Measurements from ENCODE around the gene CERS6. TPM values are rescaled to one million over a fixed set of nuclear protein-coding genes. Genes with fewer than 3 reads are reported as not detected.

Gene CERS6
- total and polyA plus RNA-seq, 2 of the 8 experiments (the other 6 are each of a cell fraction or from before 2014, with no cell fraction given), result 6.8 to 28.2 TPM

- Histone ChIP-seq H3K79me2 (ENCODE audit: control insufficient read depth in 1 of 2, insufficient read depth in 2 of 2, low read length in 2 of 2) (no peaks in the 10 kb centered on the region), H2BK5ac (ENCODE audit: low read depth, low read length) (no peak overlapping the region), H3K36me3 (ENCODE audit: control insufficient read depth in 2 of 4, insufficient read depth in 4 of 4, low read length in 3 of 4) (no peaks in the 10 kb centered on the region), H2BK12ac (ENCODE audit: low read depth, low read length) (no peak overlapping the region), H3K14ac (ENCODE audit: insufficient read length) (no peak overlapping the region), H3K27me3 (replicated peaks in 1 of 4; ENCODE audit: control insufficient read depth in 3 of 4, extremely low read depth in 1 of 4, insufficient read depth in 3 of 4, low read length in 3 of 4) (no peaks in the 10 kb centered on the region), H4K5ac (ENCODE audit: insufficient read length, low read depth, low read length) (no peak overlapping the region), H3K27ac (ENCODE audit: low read depth, low read length) (no peak overlapping the region), H3K4me2 (ENCODE audit: insufficient read depth in 1 of 2, low read depth in 2 of 2, low read length in 2 of 2) (no peak overlapping the region), H3K9ac (replicated peaks in 1 of 4; ENCODE audit: extremely low read depth in 1 of 4, low read depth in 3 of 4, low read length in 3 of 4) (no peak overlapping the region), H2BK120ac (replicated peaks; ENCODE audit: low read depth, low read length) (no peak overlapping the region), H2BK20ac (ENCODE audit: low read length) (no peak overlapping the region), H4K8ac (ENCODE audit: extremely low read depth, insufficient read depth, low read length) (no peak overlapping the region), H3K9me3 (ENCODE audit: insufficient read depth in 2 of 2, low read depth in 1 of 2, low read length in 1 of 2) (no peaks in the 10 kb centered on the region), H2AFZ (ENCODE audit: low read length) (no peak overlapping the region), H3K18ac (ENCODE audit: extremely low read depth, low read length) (no peak overlapping the region), H4K20me1 (replicated peaks in 1 of 2; ENCODE audit: control insufficient read depth in 1 of 2, insufficient read depth in 2 of 2, low read length in 2 of 2) (peaks cover 0 to 1% of the 10 kb centered on the region in 2 experiments), H3K23me2 (ENCODE audit: low read depth, low read length) (no peaks in the 10 kb centered on the region), H3K4me1 (replicated peaks in 1 of 4; ENCODE audit: control insufficient read depth in 3 of 4, insufficient read depth in 4 of 4, low read length in 3 of 4) (peaks cover 0 to 5% (median under 1%) of the 10 kb centered on the region in 4 experiments; a peak in 3 of 7 replicates), H3K4me3 (ENCODE audit: extremely low read depth in 1 of 4, insufficient read depth in 2 of 4, low read depth in 3 of 4, low read length in 4 of 4) (no peak overlapping the region), H2BK15ac (ENCODE audit: low read length) (no peak overlapping the region), H3K4ac (replicated peaks; ENCODE audit: insufficient read length, low read depth, low read length) (no peak overlapping the region), H3K79me1 (ENCODE audit: low read depth, low read length) (no peaks in the 10 kb centered on the region), H4K91ac (replicated peaks; ENCODE audit: insufficient read length, low read length) (no peak overlapping the region), H3K23ac (ENCODE audit: insufficient read length) (no peak overlapping the region), H3K56ac (replicated peaks; ENCODE audit: insufficient read length, low read depth, low read length) (no peak overlapping the region), H2AK5ac (ENCODE audit: low read depth, low read length) (no peak overlapping the region)
- TF ChIP-seq ATF2 (IDR thresholded peaks at IDR 0.05; ENCODE audit: low read length) (no peak), EGR1 (IDR thresholded peaks at IDR 0.05; ENCODE audit: borderline replicate concordance, low read depth, low read length) (no peak), ASH2L (IDR thresholded peaks at IDR 0.05; ENCODE audit: low read length) (no peak), E2F6 (IDR thresholded peaks at IDR 0.05) (no peak), MAFK (IDR thresholded peaks at IDR 0.05; ENCODE audit: low read depth, low read length) (no peak), CREB1 (IDR thresholded peaks at IDR 0.05) (no peak), HDAC2 (IDR thresholded peaks at IDR 0.05; ENCODE audit: borderline replicate concordance in 1 of 2, low read depth in 2 of 2, low read length in 2 of 2) (no peak), CBX8 (IDR thresholded peaks at IDR 0.05; ENCODE audit: borderline replicate concordance, low read depth, low read length) (no peak), PHF8 (conservative IDR thresholded peaks at IDR 0.05; ENCODE audit: low read depth, low read length) (no peak), JUND (IDR thresholded peaks at IDR 0.05; ENCODE audit: low read length) (no peak)
- 91% methylated on average over 8 of the region's 8 CpGs; no CpG with 5 or more reads in 1 of the 2 experiments for WGBS, 2 experiments (ENCODE audit: extremely low coverage in 1 of 2, insufficient coverage in 1 of 2, insufficient read length in 1 of 2, insufficient replicate concordance in 2 of 2, low coverage in 1 of 2, low lambda C conversion rate in 2 of 2, missing lambda C conversion rate in 1 of 2)
- DNase-seq (ENCODE audit: low read depth in 1 of 2, low spot score in 2 of 2) (no peak), FAIRE-seq (no peak)
- ChIA-PET POLR2A (ENCODE audit: partially characterized antibody) (no interaction called here), CTCF (ENCODE audit: partially characterized antibody) (interaction anchor here (0.7 kb wide), 1 partner anchor 13 kb away, joined by 3 read pairs; no protein-coding TSS in a partner anchor)
These were observed 223.8 kb downstream of the CERS6 start for GRCh38 chr2:168679741-168680310.
